LNCaP clone FGC (cell line): ENCODE data around the gene LRCH3.

Experiments used
- DNase-seq: peaks from one replicate; pipeline ENCODE4 v3.0.0-alpha.2; 2011; ENCODE audit warnings: low read depth
- H3K4me3 ChIP-seq: 2 replicates; pipeline ENCODE4 v1.5.1; 2011; ENCODE audit warnings: mild to moderate bottlenecking, low read depth, low read length, control low read depth
- CTCF ChIP-seq: IDR thresholded peaks from 2 replicates; pipeline ENCODE4 v1.5.1; 2012; ENCODE audit warnings: mild to moderate bottlenecking; ENCODE audit not compliant: control insufficient read depth, insufficient read depth; ENCODE audit errors: extremely low read depth

Gene LRCH3

DNA sequence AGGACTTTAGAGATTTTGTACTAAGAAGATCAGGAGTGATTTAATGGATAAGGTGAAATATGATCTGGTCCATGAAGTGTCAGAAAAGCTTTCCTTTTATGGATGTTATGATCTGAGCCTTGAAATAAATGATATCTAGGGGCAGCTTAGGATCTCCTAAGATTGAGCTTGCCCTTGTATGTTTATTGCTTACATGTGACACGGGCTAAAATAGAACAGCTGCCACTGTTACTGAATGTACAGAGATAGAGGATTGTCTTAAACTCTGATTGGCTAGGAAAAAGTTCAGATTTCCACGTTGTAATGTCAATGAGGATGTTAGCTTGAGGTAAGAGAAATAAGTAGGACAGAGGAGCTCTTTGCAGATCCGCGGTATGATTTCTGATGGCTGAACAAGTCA lies 32.5 kb upstream of the LRCH3 start:
- DNase-seq: no peak
- no peak for TF ChIP-seq CTCF
- no peak overlapping the region for H3K4me3 ChIP-seq

DNA sequence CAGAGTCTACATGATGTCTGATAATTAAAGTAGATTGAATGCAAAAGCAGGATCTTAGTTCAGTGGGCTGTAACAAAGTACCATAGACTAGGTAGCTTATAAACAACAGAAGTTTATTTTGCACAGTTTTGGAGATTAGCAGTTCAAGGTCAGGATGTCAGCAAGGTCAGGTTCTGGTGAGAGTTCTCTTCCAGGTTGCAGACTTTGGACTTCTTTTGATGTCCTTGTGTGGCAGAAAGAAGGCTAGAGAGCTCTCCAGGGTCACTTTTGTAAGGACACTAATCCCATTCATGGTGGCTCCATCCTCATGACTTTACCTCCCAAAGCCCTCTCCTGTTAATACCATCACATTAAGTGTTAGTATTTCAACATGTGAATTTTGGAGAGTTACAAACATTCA lies 29.3 kb upstream of the LRCH3 start:
- TF ChIP-seq CTCF: no peak
- H3K4me3 ChIP-seq: no peak overlapping the region
- DNase-seq: no peak

DNA sequence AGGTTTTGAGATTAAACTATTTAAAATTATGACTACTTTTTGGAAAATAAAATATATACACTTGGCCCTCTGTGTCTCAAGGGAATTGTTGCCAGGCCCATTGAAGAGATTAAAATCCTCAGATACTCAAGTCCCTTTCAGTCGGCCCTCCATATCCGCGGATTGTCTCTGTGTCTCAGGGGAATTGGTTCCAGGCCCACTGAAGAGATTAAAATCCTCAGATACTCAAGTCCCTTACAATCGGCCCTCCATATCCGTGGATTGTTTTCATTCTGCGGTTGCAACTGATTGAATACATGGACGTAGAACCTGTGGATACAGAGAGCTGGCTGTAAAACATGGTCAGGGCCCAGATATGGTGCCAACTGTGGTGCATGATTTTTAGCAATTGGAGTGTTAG lies 15.7 kb upstream of the LRCH3 start:
- no peak for TF ChIP-seq CTCF
- no peak for DNase-seq
- no peak overlapping the region for H3K4me3 ChIP-seq

DNA sequence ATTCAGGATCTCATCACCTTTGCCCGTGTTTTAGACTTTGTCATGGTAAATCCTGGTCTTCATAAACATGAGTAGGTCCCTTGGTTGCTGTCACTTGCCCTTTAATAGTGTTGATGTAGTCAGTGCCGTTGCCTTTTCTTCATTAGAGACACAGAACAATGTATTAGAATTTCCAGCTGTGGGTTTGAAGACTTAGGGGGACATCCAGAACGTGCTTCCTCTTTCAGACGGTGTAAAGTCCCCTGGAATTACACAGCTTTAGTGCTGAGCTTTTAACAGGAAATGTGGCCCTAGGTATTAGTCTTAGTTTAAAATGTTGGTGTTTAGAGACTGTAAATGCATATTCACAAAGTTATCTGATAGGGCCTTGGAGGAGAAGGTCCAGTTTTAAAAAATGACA lies 8.8 kb upstream of the LRCH3 start:
- no peak for TF ChIP-seq CTCF
- no peak for DNase-seq
- H3K4me3 ChIP-seq: no peak overlapping the region

DNA sequence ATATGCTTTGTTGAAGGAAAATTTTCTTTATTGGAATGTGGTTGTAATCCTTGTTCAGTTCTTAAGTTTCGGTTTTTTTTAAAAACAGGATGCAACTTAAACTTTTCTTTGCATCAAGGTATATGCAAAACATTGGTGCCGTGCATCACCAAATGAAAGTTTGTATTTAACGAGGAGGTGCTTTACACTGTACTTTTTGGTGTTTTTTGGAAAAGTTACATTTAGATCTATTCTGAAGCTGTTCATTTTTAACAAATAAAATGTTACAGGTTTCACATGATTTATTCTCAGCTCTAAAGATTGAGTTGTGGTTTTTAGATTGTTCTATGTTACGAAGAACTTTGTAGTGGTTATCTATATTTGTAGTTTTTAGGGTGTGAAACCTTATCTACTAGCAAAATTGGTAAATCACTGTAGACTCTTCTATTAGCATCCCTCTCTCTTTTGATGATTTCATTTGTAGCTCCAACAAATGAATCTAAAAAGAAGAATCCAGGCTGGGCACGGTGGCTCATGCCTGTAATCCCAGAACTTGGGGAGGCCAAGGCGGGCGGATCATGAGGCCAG lies 7.0 kb upstream of the LRCH3 start:
- no peak for DNase-seq
- no peak overlapping the region for H3K4me3 ChIP-seq
- no peak for TF ChIP-seq CTCF

DNA sequence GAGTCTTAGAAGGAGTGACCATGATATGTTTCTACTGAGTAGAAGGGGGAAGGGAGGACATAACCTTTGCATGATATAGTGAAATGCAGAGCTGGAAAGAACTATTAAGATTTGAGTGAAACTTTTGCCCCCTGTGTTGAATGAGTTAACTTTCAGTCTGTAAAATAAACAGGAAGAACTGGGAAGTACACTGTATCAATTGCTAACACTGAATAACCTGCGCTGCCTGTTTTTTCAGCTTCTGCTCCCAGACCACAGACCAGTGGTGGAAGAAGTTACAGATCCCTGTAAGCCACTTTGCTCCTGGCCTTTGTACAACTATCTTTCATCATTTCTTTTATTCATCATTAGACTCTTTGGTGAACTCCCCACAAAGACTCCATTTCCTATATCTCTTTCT lies 3.6 kb upstream of the LRCH3 start:
- H3K4me3 ChIP-seq: no peak overlapping the region
- no peak for TF ChIP-seq CTCF
- peak; percentile 58 for DNase-seq

DNA sequence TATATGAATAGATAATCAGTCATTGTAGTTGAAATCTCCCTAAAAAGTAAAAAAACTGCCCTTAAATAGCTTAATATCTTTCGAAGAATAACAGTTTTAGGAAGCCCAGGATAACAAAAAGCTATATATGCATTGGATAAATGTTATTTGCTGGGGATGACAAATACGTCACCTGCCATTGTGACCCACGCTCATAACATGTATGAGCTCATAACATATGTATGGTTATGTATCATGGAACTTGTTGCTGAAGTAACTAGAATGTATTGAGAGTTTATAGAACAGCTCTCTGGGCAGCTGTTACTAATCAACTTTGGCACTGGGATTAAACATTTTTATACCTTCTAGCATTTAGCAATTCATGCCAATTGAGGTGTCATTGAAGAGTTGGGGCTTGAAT lies 1.7 kb upstream of the LRCH3 start:
- no peak for TF ChIP-seq CTCF
- no peak for DNase-seq
- no peak overlapping the region for H3K4me3 ChIP-seq
